ENCODE data around the gene SCG2. TPM values are rescaled to one million over a fixed set of nuclear protein-coding genes. Genes with fewer than 3 reads are reported as not detected.

The SCG2 gene
- polyA plus RNA-seq, 1 donor from 2014 or later = 37.3 TPM

- Histone ChIP-seq H3K9ac (ENCODE audit: low read length) (no peak overlapping the region), H3K27ac (ENCODE audit: low read length) (no peak overlapping the region), H3K4me2 (ENCODE audit: low read length) (no peak overlapping the region), H3K36me3 (ENCODE audit: insufficient read depth, low read length) (no peaks in the 10 kb centered on the region), H4K20me1 (ENCODE audit: insufficient read depth) (no peaks in the 10 kb centered on the region), H3K4me3 (ENCODE audit: low read length) (no peak overlapping the region), H2AFZ (ENCODE audit: low read depth, low read length) (no peak overlapping the region), H3K9me3 (ENCODE audit: low read length) (no peaks in the 10 kb centered on the region), H3K27me3 (ENCODE audit: insufficient read depth, low read depth, low read length) (no peaks in the 10 kb centered on the region), H3K79me2 (replicated peaks; ENCODE audit: insufficient read depth, low read length) (no peaks in the 10 kb centered on the region), H3F3A (ENCODE audit: insufficient read depth, low read length, poor library complexity, severe bottlenecking) (no peaks in the 10 kb centered on the region), H3K9me2 (ENCODE audit: insufficient read depth, low read length) (no peaks in the 10 kb centered on the region)
- TF ChIP-seq POLR2AphosphoS5 (IDR thresholded peaks at IDR 0.05) (no peak), EP300 (conservative IDR thresholded peaks at IDR 0.05; ENCODE audit: poor library complexity, severe bottlenecking) (no peak), REST (IDR thresholded peaks at IDR 0.05; ENCODE audit: borderline replicate concordance) (no peak), MXI1 (conservative IDR thresholded peaks at IDR 0.05; ENCODE audit: poor library complexity, severe bottlenecking) (no peak), RAD21 (conservative IDR thresholded peaks at IDR 0.05) (no peak), EZH2 (IDR thresholded peaks at IDR 0.05; ENCODE audit: borderline replicate concordance, insufficient read depth, low read length, poor library complexity, severe bottlenecking) (no peak), CTCF (IDR thresholded peaks at IDR 0.05; ENCODE audit: poor library complexity, severe bottlenecking) (no peak), TAF1 (IDR thresholded peaks at IDR 0.05; ENCODE audit: low read depth) (no peak), SMC3 (conservative IDR thresholded peaks at IDR 0.05; ENCODE audit: poor library complexity) (no peak)
Measured at GRCh38 chr2:223625652-223626051, 23.5 kb upstream of the SCG2 start.

DNA sequence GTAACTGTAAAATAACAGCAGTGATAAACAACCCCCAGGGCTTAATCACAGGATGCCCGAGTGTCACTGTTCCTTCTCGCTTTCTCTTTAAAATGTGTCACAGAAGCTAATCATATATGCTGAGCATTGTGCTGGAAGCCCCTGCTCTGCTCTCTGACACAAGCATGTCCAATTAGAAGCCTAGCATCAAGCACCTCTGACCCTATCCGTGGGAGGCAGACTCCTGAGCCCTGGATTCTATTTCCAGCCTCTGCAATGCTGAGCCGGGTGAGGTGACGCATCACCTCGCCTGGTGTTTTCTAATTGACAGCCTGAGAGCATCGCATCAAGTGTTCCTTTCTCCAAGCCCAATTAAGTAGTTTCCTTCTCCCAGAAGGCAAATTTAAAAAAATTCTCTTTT is 19.7 kb upstream of the SCG2 start:
- no peaks in the 10 kb centered on the region for H3K27me3 ChIP-seq (ENCODE audit: insufficient read depth, low read depth, low read length)
- H4K20me1 ChIP-seq (ENCODE audit: insufficient read depth) = no peaks in the 10 kb centered on the region
- H3K4me2 ChIP-seq (ENCODE audit: low read length) = no peak overlapping the region
- H3K36me3 ChIP-seq (ENCODE audit: insufficient read depth, low read length) = no peaks in the 10 kb centered on the region
- H3K79me2 ChIP-seq (replicated peaks; ENCODE audit: insufficient read depth, low read length) = no peaks in the 10 kb centered on the region
- H3K9ac ChIP-seq (ENCODE audit: low read length) = no peak overlapping the region
- no peaks in the 10 kb centered on the region for H3K9me3 ChIP-seq (ENCODE audit: low read length)
- H3K9me2 ChIP-seq (ENCODE audit: insufficient read depth, low read length) = no peaks in the 10 kb centered on the region
- no peak overlapping the region for H2AFZ ChIP-seq (ENCODE audit: low read depth, low read length)
- H3K27ac ChIP-seq (ENCODE audit: low read length) = peak overlapping the region; percentile 23
- H3F3A ChIP-seq (ENCODE audit: insufficient read depth, low read length, poor library complexity, severe bottlenecking) = no peaks in the 10 kb centered on the region
- TF ChIP-seq CTCF (IDR thresholded peaks at IDR 0.05; ENCODE audit: poor library complexity, severe bottlenecking) (no peak), POLR2AphosphoS5 (IDR thresholded peaks at IDR 0.05) (peak; percentile 71)
- peak overlapping the region; percentile 22 for H3K4me3 ChIP-seq (ENCODE audit: low read length)
